Body of pancreas (tissue), 4 donors: ENCODE results near the gene COL12A1. TPM values are rescaled to one million over a fixed set of nuclear protein-coding genes. Genes with fewer than 3 reads are reported as not detected.

Source experiments
- ATAC-seq: fragments of 150-250 bp; one replicate; pipeline ENCODE4 v1.9.1; 2016
- DNase-seq, 4 donors: peaks; one replicate each; pipeline ENCODE4 v3.0.0-alpha.2; 2019
- H3K27ac ChIP-seq, 4 donors: fragments of 200-600 bp; sonication (generic); 1 replicate in 3 of 4; 2 replicates in 1 of 4; pipeline versions ENCODE4 v1.5.1 to v1.6.1; 2016 to 2019; ENCODE audit warnings: mild to moderate bottlenecking in 1 of 4, mixed read lengths in 1 of 4, moderate library complexity in 1 of 4
- H3K27me3 ChIP-seq, 2 donors: fragments of 200-600 bp; sonication (generic); one replicate each; pipeline ENCODE4 v1.6.0; 2016; ENCODE audit warnings: mild to moderate bottlenecking in 1 of 2
- H3K36me3 ChIP-seq, 2 donors: fragments of 200-600 bp; sonication (generic); replicated peaks in 1 of 2; 2 replicates each; pipeline ENCODE4 v1.5.1; 2016; ENCODE audit warnings: low read depth in 2 of 2; ENCODE audit not compliant: insufficient read depth in 1 of 2
- H3K4me1 ChIP-seq: fragments of 200-600 bp; sonication (generic); one replicate; pipeline ENCODE4 v1.6.0; 2016
- H3K4me3 ChIP-seq, 2 donors: fragments of 200-600 bp; sonication (generic); 1 replicate in 1 of 2; 2 replicates in 1 of 2; pipeline ENCODE4 v1.5.1; 2016 to 2019
- H3K9me3 ChIP-seq, 3 donors: fragments of 200-600 bp; sonication (generic); 1 replicate in 2 of 3; 2 replicates in 1 of 3; pipeline ENCODE4 v1.5.1; 2016
- POLR2A ChIP-seq, 3 donors: fragments of 450-650 bp; IDR thresholded peaks; one replicate each; pipeline ENCODE4 v1.6.1; 2016; ENCODE audit warnings: antibody characterized with exemption in 3 of 3, mild to moderate bottlenecking in 2 of 3
- whole genome bisulfite sequencing, 2 donors: methylation state at CpG; one replicate each; pipeline ENCODE4 v1.1.5; 2017; 5-methylcytosine and 5-hydroxymethylcytosine counted together
- intact Hi-C: fragments of 100-400 bp; cut with DNase I; formaldehyde crosslinking; loops from one replicate; pipeline ENCODE4 v1.15.1; 2023
- total RNA-seq, 2 donors: library from RNA; depleted of rRNA; stranded (reverse); fragments of >200 nt; gene quantifications; one replicate each; pipeline ENCODE4 v1.1.0, GENCODE V29; 2016
- TF ChIP-seq, protein P1 (sequence below), 7 experiments: fragments of 450-650 bp in 4 of 7; fragments of 200-600 bp in 3 of 7; sonication (generic) in 3 of 7; IDR thresholded peaks; one replicate each; pipeline ENCODE4 v1.5.1; 2016 to 2019; ENCODE audit warnings: antibody characterized with exemption in 7 of 7

COL12A1 gene
- total RNA-seq, 2 donors from 2014 or later: 34.0 to 35.3 TPM

DNA sequence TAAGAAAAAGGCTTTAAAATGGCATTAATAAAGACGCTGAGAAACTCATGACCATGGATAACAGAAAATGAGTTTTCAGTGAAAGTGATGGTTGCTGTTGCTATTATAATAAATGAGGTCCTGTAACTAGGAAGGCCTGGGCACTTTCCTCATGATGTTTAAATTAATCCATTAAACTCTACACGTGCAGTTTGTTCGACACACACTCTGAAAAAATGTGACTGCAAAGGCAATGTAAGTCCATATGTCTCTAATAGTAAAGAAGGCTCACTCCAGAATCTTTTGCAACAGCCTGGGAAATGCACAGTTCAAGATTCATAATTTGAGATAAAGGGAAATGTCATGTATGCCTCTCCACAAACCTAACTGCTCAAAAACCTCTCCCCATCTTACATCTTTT lies 153.4 kb downstream of the COL12A1 start:
- intact Hi-C loops: no loop called here
- Histone ChIP-seq H3K27ac (no peak overlapping the region), H3K4me3 (no peak overlapping the region), H3K36me3 (no peaks in the 10 kb centered on the region), H3K27me3 (no peaks in the 10 kb centered on the region), H3K9me3 (no peaks in the 10 kb centered on the region), H3K4me1 (no peaks in the 10 kb centered on the region)
- 52 to 58% methylated on average over 3 of the region's 3 CpGs for WGBS, 2 donors
- ATAC-seq (no peak), DNase-seq (no peak)
- TF ChIP-seq, protein P1, sequence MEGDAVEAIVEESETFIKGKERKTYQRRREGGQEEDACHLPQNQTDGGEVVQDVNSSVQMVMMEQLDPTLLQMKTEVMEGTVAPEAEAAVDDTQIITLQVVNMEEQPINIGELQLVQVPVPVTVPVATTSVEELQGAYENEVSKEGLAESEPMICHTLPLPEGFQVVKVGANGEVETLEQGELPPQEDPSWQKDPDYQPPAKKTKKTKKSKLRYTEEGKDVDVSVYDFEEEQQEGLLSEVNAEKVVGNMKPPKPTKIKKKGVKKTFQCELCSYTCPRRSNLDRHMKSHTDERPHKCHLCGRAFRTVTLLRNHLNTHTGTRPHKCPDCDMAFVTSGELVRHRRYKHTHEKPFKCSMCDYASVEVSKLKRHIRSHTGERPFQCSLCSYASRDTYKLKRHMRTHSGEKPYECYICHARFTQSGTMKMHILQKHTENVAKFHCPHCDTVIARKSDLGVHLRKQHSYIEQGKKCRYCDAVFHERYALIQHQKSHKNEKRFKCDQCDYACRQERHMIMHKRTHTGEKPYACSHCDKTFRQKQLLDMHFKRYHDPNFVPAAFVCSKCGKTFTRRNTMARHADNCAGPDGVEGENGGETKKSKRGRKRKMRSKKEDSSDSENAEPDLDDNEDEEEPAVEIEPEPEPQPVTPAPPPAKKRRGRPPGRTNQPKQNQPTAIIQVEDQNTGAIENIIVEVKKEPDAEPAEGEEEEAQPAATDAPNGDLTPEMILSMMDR (IDR thresholded peaks at IDR 0.05): no peak
- TF ChIP-seq POLR2A (IDR thresholded peaks at IDR 0.05): no peak

DNA sequence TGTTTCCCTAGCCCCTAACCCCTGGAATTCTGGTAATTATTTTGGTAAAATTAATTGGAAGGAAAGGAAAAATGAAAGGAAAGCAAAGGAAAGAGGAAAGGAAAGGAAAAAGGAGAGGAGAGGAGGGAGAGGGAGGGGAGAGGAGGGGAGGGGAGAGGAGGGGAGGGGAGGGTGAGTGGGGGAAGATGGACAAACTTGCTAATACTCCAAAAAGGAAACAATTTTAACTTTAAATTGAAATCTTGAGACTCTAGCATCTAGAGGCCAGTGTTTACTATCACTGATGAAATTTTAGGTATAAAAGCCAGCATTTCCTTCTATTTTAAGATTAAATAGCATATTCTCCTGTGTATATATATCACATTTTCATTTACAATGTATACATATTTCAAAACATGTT lies 156.5 kb downstream of the COL12A1 start:
- Histone ChIP-seq H3K36me3 (no peaks in the 10 kb centered on the region), H3K4me3 (no peak overlapping the region), H3K4me1 (no peaks in the 10 kb centered on the region), H3K27me3 (no peaks in the 10 kb centered on the region), H3K27ac (no peak overlapping the region), H3K9me3 (no peaks in the 10 kb centered on the region)
- ATAC-seq (no peak), DNase-seq (no peak)
- intact Hi-C loops: no loop called here
- TF ChIP-seq, protein P1 (IDR thresholded peaks at IDR 0.05): no peak
- TF ChIP-seq POLR2A (IDR thresholded peaks at IDR 0.05): no peak

- TF ChIP-seq, protein P1 (IDR thresholded peaks at IDR 0.05): no peak
- no peak for TF ChIP-seq POLR2A (IDR thresholded peaks at IDR 0.05)
- Histone ChIP-seq H3K27me3 (no peaks in the 10 kb centered on the region), H3K36me3 (no peaks in the 10 kb centered on the region), H3K27ac (no peak overlapping the region), H3K4me1 (no peaks in the 10 kb centered on the region), H3K9me3 (peaks cover 0 to 14% (median 0%) of the 10 kb centered on the region in 3 donors), H3K4me3 (no peak overlapping the region)
- intact Hi-C loops: no loop called here
- DNase-seq (no peak), ATAC-seq (no peak)
Measured at GRCh38 chr6:75044846-75045245, 161.0 kb downstream of the COL12A1 start.

- 83 to 85% methylated on average over 2 of the region's 2 CpGs for WGBS, 2 donors
- ATAC-seq (no peak), DNase-seq (no peak)
- peaks cover 0 to 14% (median 0%) of the 10 kb centered on the region in 3 donors for H3K9me3 ChIP-seq
- H3K36me3 ChIP-seq: no peaks in the 10 kb centered on the region
- H3K27ac ChIP-seq: no peak overlapping the region
- no peaks in the 10 kb centered on the region for H3K4me1 ChIP-seq
- intact Hi-C loops: no loop called here
- TF ChIP-seq, protein P1 (IDR thresholded peaks at IDR 0.05): no peak
- no peak for TF ChIP-seq POLR2A (IDR thresholded peaks at IDR 0.05)
- H3K27me3 ChIP-seq: no peaks in the 10 kb centered on the region
- H3K4me3 ChIP-seq: no peak overlapping the region
Measured at GRCh38 chr6:75041381-75041780, 164.5 kb downstream of the COL12A1 start.

Other genes starting within 250 kb of the COL12A1 start
- 100 to 1,000 TPM in 1 of 2 donors, 10 to 100 TPM in 1; 50.1 to 139 TPM for gene COX7A2, start 37.7 kb upstream of the COL12A1 start, total RNA-seq
- 10 to 100 TPM; 20.8 to 60.7 TPM for gene TMEM30A, start 78.7 kb upstream of the COL12A1 start, total RNA-seq